Kidney epithelial cell (primary cell): ENCODE data around the gene VWA5A. TPM values are rescaled to one million over a fixed set of nuclear protein-coding genes. Genes with fewer than 3 reads are reported as not detected.

ENCODE experiments used
- DNase-seq: peaks from one replicate; pipeline ENCODE4 v3.0.0-alpha.2; 2010; ENCODE audit warnings: low read depth
- H3K27me3 ChIP-seq: 2 replicates; pipeline ENCODE4 v1.6.0; 2011; ENCODE audit warnings: low read length; ENCODE audit not compliant: control insufficient read depth, insufficient read depth
- H3K36me3 ChIP-seq: 2 replicates; pipeline ENCODE4 v1.5.1; 2011; ENCODE audit warnings: low read length; ENCODE audit not compliant: control insufficient read depth, insufficient read depth
- H3K4me3 ChIP-seq: 2 replicates; pipeline ENCODE4 v1.5.1; 2011; ENCODE audit warnings: low read depth, mild to moderate bottlenecking, control low read depth, low read length
- total RNA-seq: library from RNA; depleted of rRNA; stranded (reverse); fragments of >200 nt; gene quantifications from 2 replicates; pipeline ENCODE4 v1.2.3, GENCODE V29; 2015
- TF ChIP-seq, protein P1 (sequence below): IDR thresholded peaks from 2 replicates; pipeline ENCODE4 v1.5.1; 2011; ENCODE audit warnings: mild to moderate bottlenecking, moderate library complexity, low read length, control low read depth, inconsistent platforms; ENCODE audit not compliant: insufficient read depth, poor library complexity, severe bottlenecking

VWA5A gene
- total RNA-seq, 1 donor from 2014 or later = 33.4 TPM

GRCh38 chr11:124085997-124086846, 29.0 kb upstream of the VWA5A start:
- Histone ChIP-seq H3K4me3 (no peak overlapping the region), H3K36me3 (no peaks in the 10 kb centered on the region), H3K27me3 (no peaks in the 10 kb centered on the region)
- DNase-seq = no peak
- TF ChIP-seq, protein P1, sequence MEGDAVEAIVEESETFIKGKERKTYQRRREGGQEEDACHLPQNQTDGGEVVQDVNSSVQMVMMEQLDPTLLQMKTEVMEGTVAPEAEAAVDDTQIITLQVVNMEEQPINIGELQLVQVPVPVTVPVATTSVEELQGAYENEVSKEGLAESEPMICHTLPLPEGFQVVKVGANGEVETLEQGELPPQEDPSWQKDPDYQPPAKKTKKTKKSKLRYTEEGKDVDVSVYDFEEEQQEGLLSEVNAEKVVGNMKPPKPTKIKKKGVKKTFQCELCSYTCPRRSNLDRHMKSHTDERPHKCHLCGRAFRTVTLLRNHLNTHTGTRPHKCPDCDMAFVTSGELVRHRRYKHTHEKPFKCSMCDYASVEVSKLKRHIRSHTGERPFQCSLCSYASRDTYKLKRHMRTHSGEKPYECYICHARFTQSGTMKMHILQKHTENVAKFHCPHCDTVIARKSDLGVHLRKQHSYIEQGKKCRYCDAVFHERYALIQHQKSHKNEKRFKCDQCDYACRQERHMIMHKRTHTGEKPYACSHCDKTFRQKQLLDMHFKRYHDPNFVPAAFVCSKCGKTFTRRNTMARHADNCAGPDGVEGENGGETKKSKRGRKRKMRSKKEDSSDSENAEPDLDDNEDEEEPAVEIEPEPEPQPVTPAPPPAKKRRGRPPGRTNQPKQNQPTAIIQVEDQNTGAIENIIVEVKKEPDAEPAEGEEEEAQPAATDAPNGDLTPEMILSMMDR = no peak

DNA sequence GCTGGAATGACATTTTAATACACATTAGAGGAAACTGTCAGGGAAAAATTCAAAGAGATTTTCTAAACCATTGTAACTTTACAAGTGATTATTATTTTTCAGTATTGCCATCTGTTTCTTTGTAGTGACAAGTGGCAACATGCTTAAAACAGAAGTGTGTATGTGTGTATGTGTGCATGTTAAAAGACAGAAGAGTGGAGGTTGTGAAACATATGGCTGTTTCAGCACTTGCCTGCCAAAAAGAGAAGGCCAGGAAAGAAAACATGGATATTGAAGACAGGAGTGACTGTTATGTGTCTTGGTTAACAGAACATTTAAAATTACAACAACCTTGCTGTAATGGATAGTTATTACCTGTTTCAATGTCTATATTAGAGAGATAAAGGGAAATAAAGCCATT, 24.3 kb upstream of the VWA5A start:
- Histone ChIP-seq H3K27me3 (no peaks in the 10 kb centered on the region), H3K36me3 (no peaks in the 10 kb centered on the region), H3K4me3 (no peak overlapping the region)
- TF ChIP-seq, protein P1 = no peak
- DNase-seq = no peak

DNA sequence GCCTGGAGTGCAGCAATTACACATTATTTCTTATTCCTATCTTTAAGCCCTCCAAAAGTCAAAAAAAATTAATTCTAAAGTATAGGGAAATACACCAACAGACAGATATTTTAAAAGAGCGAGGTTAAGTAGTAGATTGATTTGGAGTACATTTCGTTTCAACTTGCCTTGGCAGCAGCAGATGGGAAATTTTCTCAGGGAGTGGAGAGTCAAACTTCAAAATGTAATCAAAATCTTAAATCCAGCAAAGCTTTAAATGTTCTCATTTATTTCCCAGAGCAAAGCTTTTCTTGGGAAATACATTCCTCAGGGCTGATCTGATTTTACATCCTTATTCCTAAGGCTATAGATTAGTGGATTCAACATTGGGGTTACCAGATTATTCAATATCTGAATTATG, 21.9 kb upstream of the VWA5A start:
- Histone ChIP-seq H3K36me3 (no peaks in the 10 kb centered on the region), H3K27me3 (no peaks in the 10 kb centered on the region), H3K4me3 (no peak overlapping the region)
- TF ChIP-seq, protein P1 = no peak
- no peak for DNase-seq

DNA sequence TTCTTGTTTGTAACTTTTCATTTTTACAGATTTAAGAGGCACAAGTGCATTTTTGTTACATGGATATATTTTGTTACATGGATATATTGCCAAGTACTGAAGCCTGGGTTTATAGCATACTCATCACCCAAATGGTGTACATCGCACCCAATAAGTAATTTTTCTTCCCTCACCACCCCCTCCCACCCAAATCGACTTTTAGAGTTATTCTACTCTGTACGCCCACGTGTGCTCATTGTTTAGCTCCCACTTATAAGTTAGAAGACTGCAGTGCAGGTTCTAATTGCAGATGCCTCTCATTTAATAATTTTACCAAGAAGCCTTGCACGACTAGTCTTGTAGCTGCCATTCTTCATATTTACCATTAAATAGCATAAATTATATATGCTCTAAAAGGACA, 20.5 kb upstream of the VWA5A start:
- no peak overlapping the region for H3K4me3 ChIP-seq
- H3K36me3 ChIP-seq = no peaks in the 10 kb centered on the region
- no peaks in the 10 kb centered on the region for H3K27me3 ChIP-seq
- TF ChIP-seq, protein P1 = no peak
- no peak for DNase-seq

DNA sequence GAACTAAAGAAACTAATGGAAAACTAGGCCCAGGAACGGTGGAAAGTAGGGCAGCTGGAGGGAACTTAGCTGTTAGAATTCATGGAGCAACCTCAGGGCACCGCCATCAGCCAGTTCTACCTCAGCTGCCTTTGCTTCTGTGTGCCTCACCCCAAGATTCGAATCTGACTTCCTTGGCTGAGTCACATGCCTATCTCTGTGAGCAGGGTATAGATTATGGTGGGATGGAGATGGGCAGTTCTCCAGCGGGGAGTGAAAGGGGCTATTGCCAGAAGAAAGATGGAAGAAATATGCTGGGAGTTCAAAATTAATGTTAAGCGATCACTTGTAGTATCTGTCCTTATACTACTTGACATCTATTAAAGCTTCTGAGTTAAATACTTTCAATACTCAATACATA, 18.9 kb upstream of the VWA5A start:
- Histone ChIP-seq H3K36me3 (no peaks in the 10 kb centered on the region), H3K27me3 (no peaks in the 10 kb centered on the region), H3K4me3 (no peak overlapping the region)
- TF ChIP-seq, protein P1 = no peak
- DNase-seq = no peak

- Histone ChIP-seq H3K27me3 (no peaks in the 10 kb centered on the region), H3K36me3 (no peaks in the 10 kb centered on the region), H3K4me3 (no peak overlapping the region)
- DNase-seq = no peak
- TF ChIP-seq, protein P1 = no peak
These were observed 17.1 kb upstream of the VWA5A start for GRCh38 chr11:124098141-124098540.
